HG03571 (cell line): Measurements from ENCODE around the gene ZSCAN26.
"Not testable (repeated sequence)": the region's sequence is repeated elsewhere in the genome, so short reads cannot be mapped to it uniquely, and the experiment has no call there.

Experiments
- ATAC-seq: cut with Tn5 transposase; IDR thresholded peaks from one replicate; pipeline ENCODE4 v1.9.1; 2021; ENCODE audit not compliant: unreplicated experiment

The ZSCAN26 gene

GRCh38 chr6:28254121-28254519, 12.8 kb upstream of the ZSCAN26 start:
- no peak for ATAC-seq

GRCh38 chr6:28257042-28257441, 9.9 kb upstream of the ZSCAN26 start:
- no peak for ATAC-seq

- no peak for ATAC-seq
Observed at GRCh38 chr6:28258877-28259777, 7.8 kb upstream of the ZSCAN26 start, which contains the start of gene NKAPL. Gene NKAPL, plus strand, starts transcription at chr6:28259297. Its CDS starts 75 bp downstream, at chr6:28259372.

DNA sequence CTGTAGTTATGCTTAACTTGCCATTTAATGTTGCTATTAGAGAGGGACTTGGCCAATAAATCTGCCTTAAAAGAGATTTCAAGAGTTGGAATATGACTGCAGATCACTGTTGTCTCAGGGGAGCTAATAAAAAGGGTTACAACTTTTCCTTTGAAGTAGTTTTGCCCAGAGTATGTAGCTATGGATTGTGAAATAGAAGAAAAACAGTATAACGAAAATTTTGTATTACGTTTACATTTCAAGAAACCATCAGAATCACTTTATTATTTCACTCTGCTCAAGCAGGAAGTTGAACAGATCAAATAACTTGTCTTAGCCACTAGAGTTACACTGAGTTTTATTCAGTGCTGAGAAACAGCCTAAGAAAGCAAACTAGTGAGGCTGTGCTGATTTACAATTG, 3.0 kb upstream of the ZSCAN26 start:
- ATAC-seq, result no peak

GRCh38 chr6:28264834-28265401, 2.0 kb upstream of the ZSCAN26 start:
- no peak for ATAC-seq

DNA sequence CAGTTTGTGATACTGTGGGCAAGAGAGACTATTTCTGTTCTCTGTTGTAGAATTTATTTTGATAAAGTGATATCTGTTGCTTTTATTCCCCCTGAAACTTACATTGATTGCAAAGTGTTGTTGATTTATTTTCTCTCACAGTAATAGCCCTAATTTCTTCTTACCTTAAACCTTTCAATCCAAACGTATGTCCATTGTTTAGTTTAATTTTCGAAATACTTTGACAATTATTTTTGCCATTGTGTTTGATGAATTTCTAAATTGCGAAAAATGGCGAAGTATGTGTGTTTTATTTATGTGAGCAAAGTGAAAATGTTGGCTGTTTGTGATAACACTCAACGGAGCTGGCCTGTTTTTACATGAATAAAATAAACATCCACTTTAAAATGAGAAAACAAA, 381 bp upstream of the ZSCAN26 start:
- ATAC-seq, result no peak

DNA sequence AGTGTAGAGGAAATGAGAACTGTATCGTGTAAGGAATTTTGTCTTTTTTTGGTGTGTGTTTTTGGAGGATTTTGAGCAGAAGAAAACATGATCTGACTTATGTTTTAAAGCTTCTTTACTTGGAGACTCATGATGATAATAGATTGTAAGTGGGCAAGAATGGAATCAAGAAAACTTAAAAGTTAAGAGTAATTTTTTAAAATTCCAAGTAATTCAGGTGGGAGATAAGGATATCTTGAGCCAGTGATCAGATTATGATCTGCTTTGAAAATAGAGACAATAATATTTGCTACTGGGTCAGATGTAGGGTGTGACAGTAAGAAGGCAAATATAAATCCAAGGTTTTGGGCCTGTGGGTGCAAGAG, 734 bp downstream of the ZSCAN26 start:
- no peak for ATAC-seq

DNA sequence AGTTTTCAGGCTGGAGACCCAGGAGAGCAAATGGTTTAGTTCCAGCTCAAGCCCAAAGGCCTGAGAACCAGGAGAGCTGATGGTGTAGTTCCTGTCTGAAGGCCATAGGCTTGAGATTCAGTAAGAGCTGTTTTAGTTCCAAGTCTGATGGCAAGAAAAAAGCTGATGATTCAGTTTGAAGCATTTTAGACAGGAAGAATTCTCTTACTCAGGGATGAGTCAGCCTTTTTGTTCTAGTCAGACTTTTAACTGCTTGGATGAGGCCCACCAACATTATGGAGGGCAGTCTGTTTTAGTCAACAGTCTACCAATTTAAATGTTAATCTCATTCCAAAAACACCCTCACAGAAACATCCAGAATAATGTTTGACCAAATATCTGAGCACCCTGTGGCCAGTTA, 2.5 kb downstream of the ZSCAN26 start:
- no peak for ATAC-seq

DNA sequence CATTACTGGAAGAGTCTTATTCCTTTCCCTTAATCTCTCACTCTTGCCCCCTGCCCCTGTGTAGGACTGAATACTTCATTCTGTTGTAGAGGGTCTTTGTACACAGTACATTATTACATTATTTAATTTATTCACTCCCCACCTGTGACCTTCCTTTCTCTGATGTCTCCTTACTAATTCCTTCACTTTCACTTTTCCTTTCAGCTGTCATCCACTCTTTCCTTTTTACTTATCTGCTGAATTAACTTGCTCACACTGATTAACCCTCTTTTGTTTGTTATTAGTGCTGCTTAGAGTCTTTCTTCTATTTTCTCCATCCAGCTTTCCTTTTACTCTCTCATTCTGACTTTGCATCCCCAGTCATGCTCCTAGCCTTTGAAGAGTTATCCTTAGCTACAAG, 7.9 kb downstream of the ZSCAN26 start:
- no peak for ATAC-seq

GRCh38 chr6:28277746-28278145, 10.8 kb downstream of the ZSCAN26 start:
- ATAC-seq, result no peak

- ATAC-seq, result no peak
Observed at GRCh38 chr6:28280595-28281287, 13.8 kb downstream of the ZSCAN26 start.

GRCh38 chr6:28281288-28282064, 14.5 kb downstream of the ZSCAN26 start, which contains the start of gene PGBD1:
Gene PGBD1, plus strand, starts transcription at chr6:28281572. Its CDS starts 2,242 bp downstream, at chr6:28283814.
- ATAC-seq, result peak; percentile 80

GRCh38 chr6:28282926-28283325, 16.0 kb downstream of the ZSCAN26 start:
- ATAC-seq, result no peak

- no peak for ATAC-seq
Observed at GRCh38 chr6:28291573-28291972, 24.6 kb downstream of the ZSCAN26 start.

DNA sequence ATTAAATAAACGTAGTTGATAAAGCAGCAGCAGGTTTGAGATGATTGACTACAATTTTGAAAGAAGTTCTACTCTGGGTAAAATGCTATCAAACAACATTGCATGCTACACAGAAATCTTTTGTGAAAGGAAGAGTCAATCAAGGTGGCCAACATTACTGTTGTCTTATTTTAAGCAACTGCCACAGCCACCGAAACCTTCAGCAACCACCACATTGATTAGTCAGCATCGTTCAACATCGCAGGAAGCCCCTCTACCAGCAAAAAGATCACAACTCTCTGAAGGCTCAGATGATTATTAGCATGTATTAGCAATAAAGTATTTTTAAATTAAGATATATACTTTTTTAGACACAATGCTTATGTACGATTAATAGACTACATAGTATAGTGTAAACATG, 28.4 kb downstream of the ZSCAN26 start:
- no peak for ATAC-seq

- ATAC-seq, result no peak
Observed at GRCh38 chr6:28296520-28297060, 29.6 kb downstream of the ZSCAN26 start.

DNA sequence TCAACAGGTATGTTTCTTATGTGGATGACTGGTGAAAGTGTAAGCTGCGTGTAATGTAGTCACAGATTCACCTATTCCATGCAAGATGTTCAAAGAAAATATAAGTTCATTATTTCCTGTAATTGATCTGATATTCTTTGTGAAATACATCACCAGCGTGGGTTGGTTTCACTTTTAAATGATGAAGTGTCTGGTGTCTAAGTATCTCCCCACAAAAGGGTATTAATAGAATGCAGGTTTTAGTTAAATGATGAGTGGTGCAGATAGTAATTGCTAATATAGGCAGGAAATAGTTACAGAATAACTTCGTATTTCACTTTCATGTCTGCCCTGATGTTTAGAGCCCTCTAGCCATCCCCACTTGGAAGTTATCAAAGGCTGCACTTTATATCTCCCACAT, 36.6 kb downstream of the ZSCAN26 start:
- peak; percentile 88 for ATAC-seq

DNA sequence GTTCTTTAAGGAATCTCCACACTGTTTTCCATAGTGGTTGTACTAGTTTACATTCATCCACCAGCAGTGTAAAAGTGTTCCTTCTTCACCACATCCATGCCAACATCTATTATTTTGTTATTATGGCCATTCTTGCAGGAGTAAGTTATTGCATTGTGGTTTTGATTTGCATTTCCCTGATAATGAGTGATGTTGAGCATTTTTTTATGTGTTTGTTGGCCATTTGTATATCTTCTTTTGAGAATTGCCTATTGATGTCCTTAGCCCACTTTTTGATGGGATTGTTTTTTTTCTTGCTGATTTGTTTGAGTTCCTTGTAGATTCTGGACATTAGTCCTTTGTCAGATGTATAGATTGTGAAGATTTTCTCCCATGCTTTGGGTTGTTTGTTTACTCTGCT, 39.4 kb downstream of the ZSCAN26 start:
- not testable (repeated sequence) for ATAC-seq

DNA sequence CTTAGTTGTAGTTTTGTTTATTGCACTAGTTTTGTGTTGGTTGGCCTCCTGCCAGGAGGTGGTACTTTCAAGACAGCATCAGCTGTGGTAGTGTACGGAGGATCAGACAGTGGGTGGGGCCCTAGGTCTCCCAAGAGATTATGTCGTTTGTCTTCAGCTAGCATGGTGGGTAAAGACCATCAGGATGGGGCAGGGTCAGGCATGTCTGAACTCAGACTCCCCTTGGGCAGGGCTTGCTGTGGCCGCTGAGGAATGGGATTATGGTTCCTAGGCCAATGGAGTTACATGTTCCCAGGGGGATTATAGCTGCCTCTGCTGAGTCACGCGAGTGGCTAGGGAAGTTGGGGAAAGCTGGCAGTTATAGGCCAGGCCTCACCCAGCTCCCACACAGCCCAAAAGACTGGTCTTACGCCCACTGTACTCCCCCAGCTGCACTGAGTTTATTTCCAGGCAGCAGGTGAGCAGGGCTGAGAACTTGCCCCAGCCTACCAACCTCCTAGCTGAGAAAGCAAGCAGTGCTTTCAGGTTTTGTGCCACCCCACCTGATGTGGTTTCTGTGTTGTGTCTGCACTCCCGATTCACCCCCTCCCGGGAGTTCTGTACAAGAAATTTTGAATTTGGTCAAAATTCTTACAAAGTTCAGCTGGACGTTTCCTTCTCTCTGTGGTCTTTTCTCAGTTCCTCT, 44.3 kb downstream of the ZSCAN26 start:
- no peak for ATAC-seq

DNA sequence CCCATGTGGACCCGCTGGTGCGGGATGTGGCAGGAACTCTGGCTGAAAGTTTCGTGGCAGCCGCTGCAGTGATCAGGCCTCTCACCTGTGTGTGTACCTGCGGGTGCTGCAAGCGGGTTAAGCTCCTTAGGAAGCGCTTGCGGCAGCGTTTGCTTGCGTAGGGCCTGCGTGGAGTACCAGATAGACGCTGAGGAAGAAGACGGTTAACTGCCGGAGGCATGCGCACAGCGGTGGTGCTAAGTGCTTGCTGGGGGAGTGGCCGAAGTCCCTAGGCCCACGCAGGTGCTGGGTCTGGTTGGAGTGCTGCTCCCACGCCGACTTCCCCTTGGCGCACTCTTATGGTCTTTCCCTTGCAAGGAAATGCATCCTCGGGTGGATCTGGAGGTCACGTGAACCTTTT, 46.0 kb downstream of the ZSCAN26 start:
- no peak for ATAC-seq
